OCI-LY3 (cell line): Measurements from ENCODE around the gene PEX11G.

ENCODE experiments used
- H2AFZ ChIP-seq: fragments of 200-600, 300-600 bp; shearing (Covaris generic); 2 replicates; pipeline ENCODE4 v1.6.0; 2014; ENCODE audit warnings: antibody characterized with exemption, low read depth, low read length
- H3K27ac ChIP-seq: fragments of 200-600, 300-600 bp; sonication (generic); 2 replicates; pipeline ENCODE4 v1.5.1; 2014; ENCODE audit warnings: mild to moderate bottlenecking, low read length, moderate library complexity, mixed read lengths
- H3K27me3 ChIP-seq: fragments of 200-600, 300-600 bp; sonication (generic); 2 replicates; pipeline ENCODE4 v1.6.1; 2014; ENCODE audit warnings: low read depth, low read length, mixed read lengths
- H3K36me3 ChIP-seq: fragments of 200-600, 300-600 bp; sonication (generic); replicated peaks from 2 replicates; pipeline ENCODE3; 2014; ENCODE audit warnings: low read depth, low read length, mixed read lengths
- H3K4me1 ChIP-seq: fragments of 300-600, 200-600 bp; sonication (generic); 2 replicates; pipeline ENCODE4 v1.6.1; 2014; ENCODE audit warnings: low read length, mixed read lengths
- H3K4me2 ChIP-seq: fragments of 200-600, 300-600 bp; sonication (generic); 2 replicates; pipeline ENCODE4 v1.6.1; 2014; ENCODE audit warnings: low read length, mixed read lengths
- H3K4me3 ChIP-seq: fragments of 300-600, 200-600 bp; sonication (generic); 2 replicates; pipeline ENCODE4 v1.5.1; 2014; ENCODE audit warnings: antibody characterized with exemption, mild to moderate bottlenecking, low read length, moderate library complexity
- H3K79me2 ChIP-seq: fragments of 300-600, 200-600 bp; shearing (Covaris generic); 2 replicates; pipeline ENCODE4 v1.6.1; 2014; ENCODE audit warnings: mild to moderate bottlenecking, low read length, mixed read lengths
- H3K9ac ChIP-seq: fragments of 300-600, 200-600 bp; shearing (Covaris generic); 2 replicates; pipeline ENCODE4 v1.6.0; 2014; ENCODE audit warnings: mild to moderate bottlenecking, low read length, moderate library complexity
- H3K9me3 ChIP-seq: fragments of 200-600, 300-600 bp; shearing (Covaris generic); 2 replicates; pipeline ENCODE4 v1.6.1; 2014; ENCODE audit warnings: low read length, mixed read lengths; ENCODE audit not compliant: insufficient read depth
- H4K20me1 ChIP-seq: fragments of 200-600, 300-600 bp; sonication (generic); 2 replicates; pipeline ENCODE4 v1.6.1; 2016; ENCODE audit warnings: low read length, mixed read lengths; ENCODE audit not compliant: insufficient read depth
- EZH2phosphoT487 ChIP-seq: fragments of 200-600 bp; shearing (Covaris generic); IDR thresholded peaks from 2 replicates; pipeline ENCODE4 v1.6.1; 2018; ENCODE audit warnings: antibody characterized with exemption, mixed run types, low read depth
- TF ChIP-seq, protein P1 (sequence below): fragments of 200-600, 300-600 bp; sonication (generic); IDR thresholded peaks from 2 replicates; pipeline ENCODE4 v1.5.1; 2014; ENCODE audit warnings: antibody characterized with exemption, low read length, low read depth

The PEX11G gene

GRCh38 chr19:7488736-7489353, at the start of gene PEX11G:
PEX11G (minus strand) TSS chr19:7489035; CDS start chr19:7489010, 25 bp downstream.
- no peaks in the 10 kb centered on the region for H3K79me2 ChIP-seq
- no peaks in the 10 kb centered on the region for H3K27me3 ChIP-seq
- H2AFZ ChIP-seq: peak within 1 kb of the TSS; percentile 97
- TF ChIP-seq, protein P1, sequence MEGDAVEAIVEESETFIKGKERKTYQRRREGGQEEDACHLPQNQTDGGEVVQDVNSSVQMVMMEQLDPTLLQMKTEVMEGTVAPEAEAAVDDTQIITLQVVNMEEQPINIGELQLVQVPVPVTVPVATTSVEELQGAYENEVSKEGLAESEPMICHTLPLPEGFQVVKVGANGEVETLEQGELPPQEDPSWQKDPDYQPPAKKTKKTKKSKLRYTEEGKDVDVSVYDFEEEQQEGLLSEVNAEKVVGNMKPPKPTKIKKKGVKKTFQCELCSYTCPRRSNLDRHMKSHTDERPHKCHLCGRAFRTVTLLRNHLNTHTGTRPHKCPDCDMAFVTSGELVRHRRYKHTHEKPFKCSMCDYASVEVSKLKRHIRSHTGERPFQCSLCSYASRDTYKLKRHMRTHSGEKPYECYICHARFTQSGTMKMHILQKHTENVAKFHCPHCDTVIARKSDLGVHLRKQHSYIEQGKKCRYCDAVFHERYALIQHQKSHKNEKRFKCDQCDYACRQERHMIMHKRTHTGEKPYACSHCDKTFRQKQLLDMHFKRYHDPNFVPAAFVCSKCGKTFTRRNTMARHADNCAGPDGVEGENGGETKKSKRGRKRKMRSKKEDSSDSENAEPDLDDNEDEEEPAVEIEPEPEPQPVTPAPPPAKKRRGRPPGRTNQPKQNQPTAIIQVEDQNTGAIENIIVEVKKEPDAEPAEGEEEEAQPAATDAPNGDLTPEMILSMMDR: no peak
- TF ChIP-seq EZH2phosphoT487: no peak
- peak within 1 kb of the TSS; percentile 78 for H3K4me3 ChIP-seq
- H4K20me1 ChIP-seq: no peaks in the 10 kb centered on the region
- H3K27ac ChIP-seq: no peak within 1 kb of the TSS
- peak within 1 kb of the TSS; percentile 67 for H3K9ac ChIP-seq
- H3K36me3 ChIP-seq: no peaks in the 10 kb centered on the region
- H3K4me1 ChIP-seq: peaks cover 9% of the 10 kb centered on the region
- H3K4me2 ChIP-seq: peak within 1 kb of the TSS; percentile 87
- no peaks in the 10 kb centered on the region for H3K9me3 ChIP-seq

- Histone ChIP-seq H3K4me3 (peak overlapping the region; percentile 88), H3K79me2 (peaks cover 5% of the 10 kb centered on the region; the same call in 1 of the 2 replicates), H2AFZ (peak overlapping the region; percentile 97), H3K36me3 (peaks cover 18% of the 10 kb centered on the region), H3K4me2 (peak overlapping the region; percentile 76), H3K4me1 (peaks cover 4% of the 10 kb centered on the region; the same call in 1 of the 2 replicates), H3K27me3 (no peaks in the 10 kb centered on the region), H3K9ac (peak overlapping the region; percentile 82), H4K20me1 (no peaks in the 10 kb centered on the region), H3K9me3 (no peaks in the 10 kb centered on the region), H3K27ac (peak overlapping the region; percentile 8; the same call in 1 of the 2 replicates)
- no peak for TF ChIP-seq EZH2phosphoT487
- TF ChIP-seq, protein P1: no peak
Measured at GRCh38 chr19:7535998-7536695, 47.3 kb upstream of the PEX11G start.

GRCh38 chr19:7535047-7535997, 46.5 kb upstream of the PEX11G start, which contains the start of gene PNPLA6:
PNPLA6 (plus strand) TSS chr19:7535717; CDS start chr19:7535789, 72 bp downstream.
- Histone ChIP-seq H4K20me1 (no peaks in the 10 kb centered on the region), H2AFZ (peak within 1 kb of the TSS; percentile 97), H3K27ac (peak within 1 kb of the TSS; percentile 40), H3K9ac (peak within 1 kb of the TSS; percentile 82), H3K27me3 (no peaks in the 10 kb centered on the region), H3K4me2 (peak within 1 kb of the TSS; percentile 76), H3K4me3 (peak within 1 kb of the TSS; percentile 88), H3K79me2 (peaks cover 5% of the 10 kb centered on the region; the same call in 1 of the 2 replicates), H3K36me3 (peaks cover 12% of the 10 kb centered on the region), H3K9me3 (no peaks in the 10 kb centered on the region), H3K4me1 (peaks cover 4% of the 10 kb centered on the region; the same call in 1 of the 2 replicates)
- TF ChIP-seq, protein P1: 0 out of 2 replicates have a peak, but pooled peaks have one; percentile 9
- no peak for TF ChIP-seq EZH2phosphoT487
